Kidney capillary endothelial cell (primary cell): ENCODE measurements around the gene SYPL1.

Source experiments
- DNase-seq: peaks from one replicate; pipeline ENCODE4 v3.0.0-alpha.2; 2018; ENCODE audit warnings: low spot score

The SYPL1 gene

GRCh38 chr7:106065575-106066500 lies 46.3 kb downstream of the SYPL1 start:
- no peak for DNase-seq

GRCh38 chr7:106064771-106065574 lies 47.1 kb downstream of the SYPL1 start:
- DNase-seq, result peak; percentile 74

DNA sequence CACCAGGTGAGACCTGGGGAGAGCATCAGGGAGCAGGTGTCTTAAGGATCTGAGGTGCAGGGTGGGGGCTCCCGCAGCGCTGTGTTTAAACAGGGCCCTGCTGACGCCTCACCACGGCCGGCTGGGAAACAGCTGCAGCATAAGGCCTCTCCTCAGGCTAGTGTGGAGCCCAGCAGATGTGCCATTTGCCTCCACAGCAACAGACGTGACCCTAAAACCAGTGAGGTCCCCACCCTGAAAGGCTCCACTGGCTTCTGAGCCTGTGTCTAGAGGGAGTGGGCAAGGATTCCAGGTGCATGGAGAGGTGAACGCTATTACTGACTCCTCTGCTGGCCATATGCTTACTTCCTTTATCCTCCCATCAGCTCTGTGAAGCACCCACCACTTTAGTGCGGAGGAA lies 47.8 kb downstream of the SYPL1 start:
- DNase-seq, result no peak

GRCh38 chr7:106063692-106064091 lies 48.4 kb downstream of the SYPL1 start:
- no peak for DNase-seq

DNA sequence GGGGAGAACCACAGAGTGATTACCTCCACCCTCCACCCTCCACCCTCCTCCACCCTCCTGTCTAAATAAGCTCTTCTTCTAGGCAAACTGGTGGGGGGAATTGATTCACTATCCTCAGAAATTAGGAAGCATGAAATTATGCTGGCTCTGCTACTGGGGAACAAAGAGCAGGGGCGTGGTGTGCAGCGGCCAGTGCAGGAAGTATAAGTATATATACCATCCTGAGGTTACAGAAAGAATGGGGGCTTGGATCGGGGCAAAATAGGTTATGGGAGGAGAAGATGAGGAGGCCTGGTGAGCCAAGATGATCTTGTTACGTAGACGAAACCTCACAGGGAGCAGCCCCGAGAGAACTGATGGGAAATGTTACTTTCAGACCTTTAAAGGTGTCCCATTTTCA lies 49.1 kb downstream of the SYPL1 start:
- no peak for DNase-seq

GRCh38 chr7:106062521-106062931 lies 49.6 kb downstream of the SYPL1 start:
- no peak for DNase-seq

- no peak for DNase-seq
Observed at GRCh38 chr7:106062006-106062405, 50.1 kb downstream of the SYPL1 start.

- no peak for DNase-seq
Observed at GRCh38 chr7:106061301-106061979, 50.7 kb downstream of the SYPL1 start.

GRCh38 chr7:106060394-106060920 lies 51.7 kb downstream of the SYPL1 start:
- DNase-seq, result no peak

DNA sequence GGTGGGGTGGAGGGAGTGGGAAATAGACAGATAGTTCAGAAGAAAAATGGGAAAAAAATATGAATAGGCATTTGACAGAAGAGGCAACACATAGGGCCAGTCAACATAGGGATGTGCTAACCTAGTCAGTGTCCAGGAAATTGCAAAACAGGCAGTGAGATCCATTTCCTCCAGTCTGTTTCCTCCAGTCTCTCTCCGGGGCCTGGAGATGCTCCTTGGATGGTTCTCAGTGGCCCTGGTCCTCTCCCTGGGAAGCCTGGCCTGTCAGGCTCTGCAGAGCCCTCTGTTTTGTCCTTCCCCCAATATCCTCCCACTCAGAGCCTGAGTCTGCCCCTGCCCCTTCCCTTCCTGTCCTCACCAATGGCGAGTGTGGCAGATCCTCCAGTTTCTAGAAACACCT lies 52.6 kb downstream of the SYPL1 start:
- DNase-seq, result no peak

DNA sequence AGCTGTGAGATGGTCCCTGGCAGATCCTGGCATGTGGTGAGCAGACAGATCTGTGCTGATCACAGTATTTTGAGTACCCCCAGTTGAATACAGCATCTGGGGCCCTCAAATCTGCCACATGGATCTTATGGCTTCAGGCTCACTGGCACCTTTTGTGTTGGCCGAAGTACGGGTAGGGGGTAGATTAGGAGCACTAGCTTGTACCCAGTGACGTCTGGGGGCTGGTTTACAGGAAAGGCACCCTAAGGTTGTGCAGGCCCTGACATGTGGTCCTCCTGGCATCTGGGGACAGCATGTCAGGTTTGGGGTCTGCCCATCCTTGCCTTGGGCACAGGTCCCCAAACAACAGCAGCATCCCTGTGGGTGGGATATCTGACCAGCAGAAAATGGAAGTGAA lies 53.2 kb downstream of the SYPL1 start:
- no peak for DNase-seq

DNA sequence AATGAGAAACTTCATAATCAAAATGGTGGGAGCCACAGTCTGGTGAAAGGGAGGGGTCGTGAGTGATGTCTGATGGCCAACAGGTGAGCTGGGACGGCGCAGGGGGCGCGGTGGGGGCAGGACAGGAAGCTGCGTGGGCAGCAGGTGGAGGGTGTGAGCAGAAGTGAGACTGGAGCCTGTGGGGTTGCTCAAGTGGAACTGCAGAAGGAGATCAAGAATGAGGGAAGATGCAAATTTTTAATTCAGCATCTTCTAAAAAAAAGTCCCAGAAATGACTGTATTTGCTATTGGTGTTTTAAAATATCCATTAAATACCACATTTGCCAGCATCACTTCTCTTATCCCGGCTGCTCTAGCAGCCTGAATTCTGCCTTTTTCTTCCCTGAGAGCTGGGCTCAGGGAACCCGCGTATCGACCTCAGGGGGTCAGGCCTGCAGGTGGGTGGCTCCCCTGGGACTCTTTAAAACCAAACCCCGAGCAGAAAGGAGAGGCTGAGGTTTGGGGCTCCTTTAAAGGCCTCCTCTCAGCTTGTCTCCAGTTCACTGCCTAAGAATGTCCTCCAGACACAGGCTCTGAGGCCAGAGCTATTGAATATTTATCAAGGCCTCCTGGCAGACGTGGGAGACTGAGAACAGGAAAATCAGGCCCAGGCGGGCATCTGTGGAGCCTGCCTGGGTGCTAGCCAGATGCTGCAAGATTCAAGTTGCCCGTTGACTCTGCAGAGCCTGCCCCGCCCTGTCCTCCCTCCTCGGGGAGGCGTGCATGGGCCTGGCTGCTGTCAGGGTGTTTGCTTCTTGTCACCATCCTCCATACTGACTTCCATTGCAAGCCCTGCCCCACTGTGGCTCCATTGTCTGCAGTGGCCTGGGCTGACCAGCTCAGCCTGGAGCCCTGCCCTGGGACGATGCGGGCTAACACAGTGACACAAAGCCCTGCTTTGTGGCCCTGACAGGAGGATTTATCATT lies 53.9 kb downstream of the SYPL1 start:
- DNase-seq, result no peak

GRCh38 chr7:106057204-106057961 lies 54.7 kb downstream of the SYPL1 start:
- DNase-seq, result no peak

DNA sequence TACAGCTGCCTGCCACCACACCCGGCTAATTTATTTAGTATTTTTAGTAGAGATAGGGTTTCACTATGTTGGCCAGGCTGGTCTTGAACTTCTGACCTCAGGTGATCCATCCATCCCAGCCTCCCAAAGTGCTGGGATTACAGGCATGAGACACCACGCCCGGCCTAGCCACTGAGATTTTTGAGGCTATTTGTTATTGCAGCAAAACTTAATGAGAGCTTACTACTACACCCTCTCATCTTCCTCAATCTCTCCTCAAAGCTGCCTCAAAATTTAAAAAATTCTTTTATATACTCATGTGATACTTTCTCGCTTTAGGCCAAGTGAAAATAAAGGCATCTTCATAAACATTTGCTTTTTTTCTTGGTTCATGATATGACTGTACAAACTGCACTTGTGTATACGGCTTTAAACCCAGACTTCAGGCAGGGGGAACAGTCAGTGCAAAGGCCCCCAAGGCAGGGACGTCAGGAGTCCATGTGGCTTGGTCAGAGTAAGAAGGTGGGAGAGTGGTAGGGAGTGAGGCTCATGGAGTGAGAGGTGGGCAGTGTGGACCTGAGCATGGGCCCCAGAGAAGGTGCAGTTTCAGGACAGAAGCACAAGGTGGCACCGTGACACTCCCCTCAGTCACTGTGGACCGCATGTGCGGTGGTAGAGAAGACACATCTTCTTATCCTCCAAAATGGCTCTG lies 55.5 kb downstream of the SYPL1 start:
- DNase-seq, result peak; percentile 63

GRCh38 chr7:106054971-106055532 lies 57.1 kb downstream of the SYPL1 start:
- DNase-seq, result no peak

DNA sequence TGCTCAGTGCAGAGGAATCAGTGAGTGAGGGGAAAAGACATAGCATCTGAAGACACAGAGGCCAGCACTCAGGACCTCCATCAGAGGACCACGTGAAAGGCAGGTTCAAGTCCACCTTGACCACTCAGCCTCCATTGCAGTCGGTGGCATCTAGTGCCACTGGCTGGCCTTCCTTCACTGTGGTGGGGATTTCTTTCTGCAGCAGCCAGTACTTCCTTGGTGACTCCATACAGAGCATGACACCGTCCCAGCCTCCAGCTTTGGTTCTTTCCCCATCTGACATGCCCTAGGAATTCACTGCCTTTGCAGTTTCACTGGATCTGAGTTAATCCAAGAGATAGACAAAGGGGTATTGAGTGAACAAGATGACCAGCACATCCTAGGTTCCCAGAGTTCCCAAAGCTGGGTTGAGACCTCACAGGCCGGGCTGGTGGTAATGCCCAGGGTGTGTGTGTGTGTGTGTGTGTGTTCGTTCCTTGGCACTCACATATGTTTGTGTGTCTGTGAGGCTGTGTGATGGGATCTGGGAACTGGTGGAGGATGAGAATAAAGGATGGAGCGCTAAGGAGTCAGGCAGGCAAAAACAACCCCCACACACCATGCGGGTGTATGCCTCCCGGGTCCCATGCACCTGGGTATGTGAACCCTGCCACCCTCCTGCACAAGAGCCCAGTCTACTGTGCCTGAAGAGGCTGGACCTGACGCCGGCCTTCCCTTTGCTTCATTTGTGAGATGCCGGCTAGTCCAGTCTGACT lies 57.8 kb downstream of the SYPL1 start:
- DNase-seq, result no peak

DNA sequence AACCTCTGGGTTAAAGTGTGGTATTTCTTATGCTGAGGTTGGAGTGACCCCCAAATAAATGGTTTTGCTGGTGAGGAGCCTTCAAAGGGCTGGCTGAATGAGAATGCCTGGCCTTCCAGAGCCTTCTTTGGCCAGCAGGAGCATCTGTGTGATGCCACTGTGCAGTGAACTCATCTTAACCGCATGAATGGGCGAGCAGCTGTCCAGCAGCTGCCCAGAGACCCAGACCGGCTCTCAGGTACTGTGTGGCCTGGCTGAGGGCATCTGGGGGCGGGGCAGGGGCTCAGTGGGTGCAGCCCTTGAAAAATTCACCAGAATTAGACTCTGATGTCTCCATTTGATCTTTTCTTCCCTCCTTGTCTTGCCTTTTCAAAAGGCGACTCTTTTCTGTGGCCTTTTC lies 59.0 kb downstream of the SYPL1 start:
- DNase-seq, result no peak

- no peak for DNase-seq
Observed at GRCh38 chr7:106052681-106053080, 59.4 kb downstream of the SYPL1 start.

GRCh38 chr7:106050746-106051117 lies 61.4 kb downstream of the SYPL1 start:
- no peak for DNase-seq
